Spleen (tissue), 11 donors: Measurements from ENCODE around the gene FAM222B. TPM values are rescaled to one million over a fixed set of nuclear protein-coding genes. Genes with fewer than 3 reads are reported as not detected.
A peak's percentile ranks its signal among the peaks of the same experiment; 100 is the strongest.

Experiments
- DNase-seq: peaks from one replicate; pipeline ENCODE4 v3.0.0-alpha.2; 2020
- H3K27ac ChIP-seq, 8 donors: fragments of 200-600 bp; sonication (generic) in 7 of 8; 1 replicate in 4 of 8; 2 replicates in 4 of 8; pipeline versions ENCODE4 v1.5.0 to v1.8.0; 2016 to 2021; ENCODE audit warnings: inconsistent platforms in 4 of 8, mild to moderate bottlenecking in 4 of 8, moderate library complexity in 1 of 8
- H3K27me3 ChIP-seq, 7 donors: fragments of 200-600 bp; sonication (generic) in 6 of 7; replicated peaks in 1 of 7; 1 replicate in 4 of 7; 2 replicates in 3 of 7; pipeline versions ENCODE4 v1.5.0 to v1.8.0; 2016 to 2021; ENCODE audit warnings: inconsistent platforms in 3 of 7, mild to moderate bottlenecking in 1 of 7
- H3K36me3 ChIP-seq, 6 donors: fragments of 200-600 bp; sonication (generic) in 5 of 6; 1 replicate in 4 of 6; 2 replicates in 2 of 6; pipeline versions ENCODE4 v1.5.0 to v1.8.0; 2016 to 2021; ENCODE audit warnings: inconsistent platforms in 2 of 6
- H3K4me1 ChIP-seq, 6 donors: fragments of 200-600 bp; sonication (generic) in 5 of 6; 1 replicate in 3 of 6; 2 replicates in 3 of 6; pipeline versions ENCODE4 v1.5.0 to v1.8.0; 2016 to 2021; ENCODE audit warnings: inconsistent platforms in 3 of 6
- H3K4me3 ChIP-seq, 8 donors: fragments of 200-600 bp; sonication (generic) in 7 of 8; 1 replicate in 4 of 8; 2 replicates in 4 of 8; pipeline versions ENCODE4 v1.5.0 to v1.8.0; 2016 to 2021; ENCODE audit warnings: inconsistent platforms in 4 of 8, mild to moderate bottlenecking in 4 of 8, moderate library complexity in 2 of 8
- H3K9me3 ChIP-seq, 8 donors: fragments of 200-600 bp; sonication (generic) in 7 of 8; 1 replicate in 4 of 8; 2 replicates in 4 of 8; pipeline versions ENCODE4 v1.5.0 to v1.8.0; 2016 to 2021; ENCODE audit warnings: inconsistent platforms in 4 of 8
- CTCF ChIP-seq, 11 experiments: fragments of 200-600 bp in 7 of 11; fragments of 450-650 bp in 4 of 11; sonication (generic) in 4 of 11; IDR thresholded peaks in 8 of 11; conservative IDR thresholded peaks in 3 of 11; 1 replicate in 7 of 11; 2 replicates in 4 of 11; pipeline versions ENCODE4 v1.4.0 to v1.8.0; 2016 to 2021; ENCODE audit warnings: antibody characterized with exemption in 11 of 11, inconsistent platforms in 4 of 11, mild to moderate bottlenecking in 1 of 11
- POLR2A ChIP-seq, 3 donors: fragments of 450-650 bp; IDR thresholded peaks; one replicate each; pipeline ENCODE4 v1.5.1; 2017; ENCODE audit warnings: antibody characterized with exemption in 3 of 3, mild to moderate bottlenecking in 1 of 3
- POLR2AphosphoS5 ChIP-seq, 3 donors: sonication (generic); formaldehyde crosslinking; IDR thresholded peaks; one replicate each; pipeline ENCODE4 v1.5.1; 2017; ENCODE audit warnings: antibody characterized with exemption in 3 of 3
- WGBS, 5 donors: extraction: QIAGEN DNeasy Blood & Tissue Kit in 3 of 5; methylation state at CpG; one replicate each; pipeline versions ENCODE4 v1.1.5 to v1.1.7; 2013 to 2018; 5-methylcytosine and 5-hydroxymethylcytosine counted together
- intact Hi-C: fragments of 100-400 bp; cut with DNase I; formaldehyde crosslinking; loops from one replicate; pipeline ENCODE4 v1.15.0; 2023; ENCODE audit warnings: low total_unique reads
- polyA plus RNA-seq, 3 donors: library from polyadenylated mRNA; stranded (reverse); fragments of 200-250 nt; gene quantifications; one replicate each; pipeline ENCODE4 v1.2.1, GENCODE V29; 2013
- total RNA-seq, 7 donors: library from RNA; depleted of rRNA in 3 of 7; stranded (reverse); fragments of >200 nt in 3 of 7; fragmentation: NEBNext Ultra II Directional in 4 of 7; extraction: Animal tissue kit (Norgen Biotek cat#: 25700) in 4 of 7; gene quantifications; one replicate each; pipeline versions ENCODE4 v1.1.0 to v1.2.1, GENCODE V29; 2016 to 2021
- donor health status: healthy with polysubstance abuse.
- donor health status: DM: no; HTN: no; CAD: no; lungs with moderate emphysema.
- donor health status: DM: no; HTN: no; CAD: no.
- donor health status: Bipolar disorder and iron deficiency.
- donor health status: healthy.
- donor health status: DM: no; HTN: no; CAD: no.
- donor health status: DM: yes; HTN: yes; CAD: no.

FAM222B gene
- total and polyA plus RNA-seq, 10 donors = 2.9 to 23.6 (median 15.0) TPM

DNA sequence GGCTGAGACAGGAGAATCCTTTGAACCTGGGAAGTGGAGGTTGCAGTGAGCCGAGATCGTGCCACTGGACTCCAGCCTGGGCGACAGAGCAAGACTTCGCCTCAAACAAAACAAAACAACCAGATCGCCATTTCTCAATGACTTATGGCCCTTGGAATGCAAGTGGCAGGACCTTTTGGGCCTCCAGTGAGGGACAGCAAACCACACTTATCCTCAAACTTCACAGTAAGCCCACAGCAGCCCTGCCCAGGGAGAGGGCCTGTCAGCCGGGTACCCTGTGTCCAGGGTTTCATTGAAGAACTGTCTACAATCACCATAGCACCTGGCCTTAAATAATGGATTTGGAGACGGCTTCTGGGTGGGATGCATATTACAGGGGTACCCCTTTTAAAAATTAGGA, 87.1 kb downstream of the FAM222B start:
- DNase-seq = peak; percentile 4
- Histone ChIP-seq H3K4me1 (peaks cover 0 to 17% (median 6%) of the 10 kb centered on the region in 6 donors), H3K9me3 (no peaks in the 10 kb centered on the region), H3K36me3 (peaks cover 0 to 64% (median 20%) of the 10 kb centered on the region in 6 donors), H3K4me3 (no peak overlapping the region), H3K27me3 (no peaks in the 10 kb centered on the region), H3K27ac (no peak overlapping the region)
- TF ChIP-seq CTCF (IDR thresholded peaks at IDR 0.05 in 8 of 11, conservative IDR thresholded peaks at IDR 0.05 in 3 of 11) (no peak), POLR2AphosphoS5 (IDR thresholded peaks at IDR 0.05) (peak in 1 of 3 donors; percentile 6)
- 90 to 97% (median 93%) methylated on average over 7 of the region's 7 CpGs for WGBS, 5 donors
- intact Hi-C loops = no loop called here

GRCh38 chr17:28751600-28752366, 90.8 kb downstream of the FAM222B start:
- Histone ChIP-seq H3K4me1 (peaks cover 18 to 46% (median 29%) of the 10 kb centered on the region in 6 donors), H3K27me3 (no peaks in the 10 kb centered on the region), H3K9me3 (no peaks in the 10 kb centered on the region), H3K36me3 (peaks cover 0 to 57% (median 25%) of the 10 kb centered on the region in 6 donors), H3K4me3 (no peak overlapping the region), H3K27ac (no peak overlapping the region)
- WGBS, 5 donors = 92 to 96% (median 96%) methylated on average over 8 to 10 of the region's 10 CpGs
- intact Hi-C loops = loop anchor here (2.0 kb wide), 1 partner anchor 25 kb away; the partner anchor contains the start of gene TLCD1
- DNase-seq = peak; percentile 28
- no peak for TF ChIP-seq CTCF (IDR thresholded peaks at IDR 0.05 in 8 of 11, conservative IDR thresholded peaks at IDR 0.05 in 3 of 11)
- no peak for TF ChIP-seq POLR2A (IDR thresholded peaks at IDR 0.05)
- no peak for TF ChIP-seq POLR2AphosphoS5 (IDR thresholded peaks at IDR 0.05)

- Histone ChIP-seq H3K9me3 (no peaks in the 10 kb centered on the region), H3K36me3 (peaks cover 0 to 49% (median 25%) of the 10 kb centered on the region in 6 donors), H3K4me1 (peaks cover 31 to 60% (median 42%) of the 10 kb centered on the region in 6 donors), H3K4me3 (no peak overlapping the region), H3K27ac (peak overlapping the region in 5 of 8 donors; percentile 33 to 96 (median 94)), H3K27me3 (peaks cover 0 to 3% (median 0%) of the 10 kb centered on the region in 7 donors)
- WGBS, 5 donors = 43 to 66% (median 47%) methylated on average over 14 to 20 of the region's 20 CpGs
- peak; percentile 96 for DNase-seq
- peak; percentile 98 to 100 (median 99) for TF ChIP-seq CTCF (IDR thresholded peaks at IDR 0.05 in 8 of 11, conservative IDR thresholded peaks at IDR 0.05 in 3 of 11)
- peak; percentile 73 to 89 (median 83) for TF ChIP-seq POLR2AphosphoS5 (IDR thresholded peaks at IDR 0.05)
- no peak for TF ChIP-seq POLR2A (IDR thresholded peaks at IDR 0.05)
- intact Hi-C loops = loop anchor here (2.0 kb wide), 1 partner anchor 24 kb away; the partner anchor contains the start of gene TLCD1
Observed at GRCh38 chr17:28750178-28751047, 92.2 kb downstream of the FAM222B start.
